ENCODE data around the gene DEF6.
"Not testable (repeated sequence)": the region's sequence is repeated elsewhere in the genome, so short reads cannot be mapped to it uniquely, and the experiment has no call there.

- not testable (repeated sequence) for TF ChIP-seq CTCF (conservative IDR thresholded peaks at IDR 0.05; ENCODE audit: low read depth in 2 of 2); REST (IDR thresholded peaks at IDR 0.05; ENCODE audit: unreplicated experiment); ZNF331 (CRISPR knock-in tag; IDR thresholded peaks at IDR 0.05; ENCODE audit: low read depth); POLR2AphosphoS5 (IDR thresholded peaks at IDR 0.05; ENCODE audit: low read depth); EZH2phosphoT487 (IDR thresholded peaks at IDR 0.05; ENCODE audit: unreplicated experiment)
Observed at GRCh38 chr6:35328965-35329364, 31.3 kb downstream of the DEF6 start.

Measured in GM23338 (cell line).